Smooth muscle cell of the brain vasculature (primary cell): Measurements from ENCODE around the gene SEMG2.

Experiments
- DNase-seq: peaks from one replicate; pipeline ENCODE4 v3.0.0-alpha.2; 2012; ENCODE audit warnings: low read depth, low spot score

Gene SEMG2

DNA sequence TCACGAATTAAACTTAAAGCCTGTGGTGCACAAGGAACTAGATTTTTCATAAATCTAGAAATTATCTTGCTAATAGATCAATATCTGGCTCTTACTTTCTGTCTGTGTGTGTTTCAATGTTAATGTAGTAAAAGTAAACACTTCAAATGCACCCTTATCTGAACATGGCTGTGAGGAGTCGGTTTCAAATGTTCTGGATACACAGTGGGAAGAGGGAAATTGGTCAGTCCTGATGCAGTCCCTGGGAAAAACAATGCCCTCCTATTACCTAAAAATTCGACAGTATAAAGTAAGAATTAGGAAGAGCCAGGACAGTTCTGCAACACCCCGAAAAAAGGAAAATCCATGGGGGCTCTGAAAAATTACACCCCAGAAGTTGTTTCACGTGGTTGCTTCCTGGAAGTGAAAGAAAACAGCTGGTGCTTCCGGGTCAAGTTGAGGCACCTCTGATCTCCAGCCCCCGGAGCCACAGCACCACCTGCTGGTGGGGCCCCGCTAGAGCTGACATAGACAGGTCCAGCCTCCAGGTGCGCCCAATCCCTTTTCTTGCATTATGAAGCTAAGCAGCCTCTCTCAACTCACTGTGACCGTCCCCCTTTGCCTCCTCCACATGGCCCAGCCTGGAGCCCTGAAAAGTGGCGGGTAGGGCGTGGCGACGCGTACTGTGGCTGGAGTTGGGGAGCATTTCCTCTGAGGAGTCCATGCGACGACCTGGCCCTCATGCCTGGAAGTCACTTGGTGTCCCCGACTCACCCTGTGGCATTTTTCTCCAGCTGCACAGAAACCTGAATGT lies 8.3 kb downstream of the SEMG2 start:
- DNase-seq, result no peak

DNA sequence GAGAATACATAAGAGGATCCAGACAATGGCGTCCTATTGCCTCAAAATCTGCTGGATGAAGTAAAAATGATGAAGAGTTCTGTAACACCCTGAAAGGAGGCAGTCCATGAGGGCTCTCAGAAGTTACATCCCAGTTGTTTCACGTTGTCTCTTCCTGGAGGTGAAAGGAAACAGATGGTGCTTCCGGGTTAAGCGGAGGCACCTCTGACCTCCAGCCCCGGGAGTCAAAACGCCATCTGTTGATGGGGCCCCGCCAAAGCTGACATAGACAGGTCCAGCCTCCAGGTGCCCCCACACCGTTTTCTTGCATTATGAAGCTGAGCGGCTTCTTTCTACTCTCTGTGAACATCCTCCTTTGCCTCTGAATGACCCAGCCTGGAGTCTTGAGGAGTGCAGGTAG lies 9.5 kb downstream of the SEMG2 start:
- no peak for DNase-seq

DNA sequence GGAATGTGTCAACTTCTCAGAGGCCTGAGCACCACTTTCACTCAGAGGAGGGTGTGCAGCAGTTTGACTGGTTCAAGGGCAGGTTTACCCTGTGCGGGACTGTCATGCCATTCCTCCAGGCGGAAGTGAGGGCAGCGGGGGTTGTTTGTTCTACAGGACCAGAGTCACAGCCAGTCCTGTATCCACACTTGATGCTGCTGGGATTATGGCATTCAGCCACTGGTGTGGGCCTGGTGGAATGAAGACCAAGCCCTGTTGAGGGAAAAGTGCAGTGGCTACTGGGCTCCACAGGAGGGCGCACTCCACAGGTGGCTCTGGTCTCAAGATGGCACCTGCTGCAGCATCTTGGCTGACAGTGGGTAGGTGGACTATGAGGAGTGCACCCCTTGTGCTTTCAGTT lies 14.8 kb downstream of the SEMG2 start:
- no peak for DNase-seq

DNA sequence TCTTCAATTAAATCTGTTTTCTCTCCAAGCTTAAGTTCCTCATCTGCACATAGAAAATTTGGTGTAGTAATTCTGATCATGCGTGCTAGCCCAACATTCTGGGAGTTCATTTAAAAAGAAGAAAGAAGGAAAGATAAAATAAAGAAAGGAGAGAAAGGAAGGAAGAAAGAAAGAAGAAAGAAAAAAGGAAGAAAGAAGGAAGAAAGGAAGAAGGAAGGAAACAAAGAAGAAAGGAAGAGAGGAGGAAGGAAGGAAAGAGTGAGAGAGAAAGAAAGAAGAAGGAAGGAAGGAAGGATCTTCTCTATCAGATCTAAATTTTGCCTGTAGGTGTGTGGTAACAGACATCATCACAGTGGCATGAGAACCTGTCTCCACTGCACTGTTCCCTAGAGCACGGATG lies 17.0 kb downstream of the SEMG2 start:
- no peak for DNase-seq

DNA sequence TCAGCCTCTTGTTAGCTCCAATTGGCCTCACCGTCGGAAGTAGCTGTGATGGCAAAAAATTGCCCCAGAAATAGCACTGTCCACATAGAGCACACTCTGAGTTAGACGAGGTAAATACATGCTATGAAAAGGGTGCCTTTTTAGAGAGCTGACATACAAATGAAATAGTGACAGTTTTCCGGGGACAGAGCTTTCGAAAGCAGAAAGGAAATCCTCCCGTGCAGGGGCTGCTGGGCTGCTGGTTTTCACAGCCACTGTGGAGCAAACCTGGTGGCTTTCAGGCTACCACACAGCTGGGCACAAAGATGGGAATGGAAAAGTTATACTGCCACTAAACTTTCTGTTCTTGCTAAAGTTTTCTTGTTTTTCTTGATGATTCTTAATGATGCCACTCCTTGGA lies 24.9 kb downstream of the SEMG2 start:
- DNase-seq, result no peak

DNA sequence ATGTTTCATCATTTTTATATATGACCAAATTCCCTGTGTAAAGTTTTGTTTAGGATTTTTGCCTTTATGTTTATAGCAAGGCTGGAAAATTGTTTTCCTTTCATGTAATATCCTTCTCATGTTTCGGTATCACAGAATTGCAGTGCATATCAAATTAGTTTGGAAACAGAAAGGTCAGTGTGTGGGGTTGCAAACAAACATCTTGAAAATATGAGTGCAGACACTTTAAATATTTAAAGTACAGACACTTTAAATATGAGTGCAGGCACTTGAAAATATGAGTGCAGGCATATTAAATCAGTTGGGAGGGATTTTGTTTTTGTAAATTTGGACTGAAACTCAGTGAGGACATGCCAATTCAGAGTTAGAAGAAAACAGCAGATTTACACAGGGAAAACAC lies 26.7 kb downstream of the SEMG2 start:
- DNase-seq, result no peak

DNA sequence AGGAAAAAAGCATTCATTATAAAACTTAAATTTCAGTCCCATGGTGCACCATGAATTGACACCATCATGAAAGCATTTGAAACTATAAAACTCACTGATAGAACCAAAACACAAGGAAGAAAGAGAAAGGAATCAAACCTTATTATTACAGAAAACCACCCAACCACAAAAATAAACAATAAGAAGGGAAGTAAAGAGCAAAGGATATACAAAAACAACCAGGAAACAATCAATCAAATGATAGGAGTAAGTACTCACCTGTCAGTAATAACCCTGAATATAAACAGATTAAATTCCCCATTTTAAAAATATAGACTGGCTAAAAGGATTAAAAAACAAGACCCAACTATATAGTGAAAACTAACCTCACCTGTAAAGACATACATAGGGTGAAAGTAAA lies 27.4 kb downstream of the SEMG2 start:
- DNase-seq, result no peak

DNA sequence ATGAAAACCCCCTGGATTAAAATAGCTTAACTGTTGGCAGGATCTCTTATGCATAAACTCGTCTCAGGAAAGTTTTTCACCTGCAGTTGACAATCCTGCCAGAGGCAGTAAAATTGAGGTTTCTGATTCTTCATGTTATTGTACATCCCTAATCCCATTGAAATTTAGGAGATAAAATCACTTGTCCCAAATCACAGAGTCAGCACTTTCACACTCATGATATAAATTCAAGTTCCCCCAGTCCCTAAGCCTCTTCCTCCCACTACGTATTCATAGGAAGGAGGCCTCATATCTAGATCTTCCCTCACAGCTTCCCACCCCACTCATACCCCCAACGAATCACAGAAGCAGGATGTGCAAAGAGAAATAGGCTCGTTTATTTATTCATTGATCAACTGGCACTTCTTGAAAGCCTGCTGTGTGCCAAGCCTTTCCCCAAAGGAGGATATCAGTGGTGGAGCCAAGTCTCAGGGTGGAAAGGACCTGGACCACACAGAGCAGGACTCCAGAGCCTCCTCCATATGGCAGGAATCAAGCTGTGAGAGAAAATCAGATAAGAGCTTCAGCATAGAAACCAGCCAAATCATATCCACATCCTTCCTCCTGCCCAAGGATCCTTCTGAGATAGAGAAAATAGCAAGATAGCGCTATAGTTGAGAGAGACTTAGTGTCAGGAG lies 30.8 kb downstream of the SEMG2 start:
- no peak for DNase-seq

DNA sequence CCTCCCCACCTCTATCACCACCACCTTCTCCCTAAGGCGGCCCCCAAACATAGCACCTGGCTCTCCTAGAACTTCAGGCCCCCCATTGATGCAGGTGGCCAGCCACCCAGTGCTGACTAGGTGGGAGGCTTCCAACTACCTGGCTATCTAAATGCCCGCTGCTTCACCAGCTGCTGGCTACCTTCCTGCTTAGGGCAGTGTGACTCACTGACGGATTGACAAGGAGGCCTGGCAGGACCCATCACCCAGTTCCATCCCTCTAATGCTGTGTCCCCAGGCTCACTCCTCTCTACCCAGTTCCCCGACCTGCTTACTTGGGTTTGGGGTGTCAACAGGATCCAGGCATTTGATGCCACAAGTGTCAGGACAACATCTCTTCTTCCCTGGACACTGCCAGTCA lies 32.1 kb downstream of the SEMG2 start:
- DNase-seq, result no peak

DNA sequence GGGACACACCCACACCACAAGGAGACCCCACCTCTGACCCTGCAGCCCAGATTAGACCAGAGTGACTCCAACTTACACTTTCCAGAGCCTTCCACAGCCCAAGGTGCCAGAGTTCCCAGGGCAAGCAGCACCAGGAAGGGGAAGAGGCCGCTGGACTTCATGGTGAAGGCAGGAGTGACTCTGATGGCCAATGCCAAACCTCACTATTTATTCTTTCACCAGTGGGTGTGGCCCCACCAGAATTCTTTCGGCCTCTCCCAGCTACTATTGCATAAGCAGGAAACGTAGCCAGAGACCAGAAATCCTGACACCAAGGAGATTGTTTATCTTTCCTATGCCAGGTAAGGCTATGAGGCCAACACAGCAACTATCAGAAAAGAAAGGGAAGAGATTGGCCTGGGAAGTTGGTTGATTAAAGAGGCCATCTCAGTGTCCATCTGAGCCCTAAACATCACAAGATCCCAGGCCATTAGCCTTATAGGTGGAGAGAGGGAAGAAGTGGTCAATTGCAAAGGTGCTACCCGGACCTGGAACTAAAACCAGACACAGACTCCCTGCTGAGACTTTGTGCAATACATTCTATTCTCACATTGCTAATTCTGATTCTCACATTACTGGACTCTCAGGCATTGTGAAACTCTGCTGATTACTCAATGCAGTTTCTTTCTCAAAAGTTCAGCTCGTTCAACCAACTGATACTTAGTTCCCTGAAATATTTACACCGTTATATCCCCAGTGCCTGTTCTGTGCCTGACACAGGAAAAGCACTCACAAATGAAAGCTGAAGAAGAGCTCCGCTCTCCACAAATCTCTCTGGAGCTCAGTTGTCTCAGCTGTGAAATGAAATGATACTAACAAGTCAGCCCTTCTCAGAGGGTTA lies 33.5 kb downstream of the SEMG2 start, which contains the start of gene SLPI:
Gene SLPI (minus strand): TSS at position 182 of the 880 bp plus-strand sequence. CDS start 21 bp downstream, at position 161.
- no peak for DNase-seq

DNA sequence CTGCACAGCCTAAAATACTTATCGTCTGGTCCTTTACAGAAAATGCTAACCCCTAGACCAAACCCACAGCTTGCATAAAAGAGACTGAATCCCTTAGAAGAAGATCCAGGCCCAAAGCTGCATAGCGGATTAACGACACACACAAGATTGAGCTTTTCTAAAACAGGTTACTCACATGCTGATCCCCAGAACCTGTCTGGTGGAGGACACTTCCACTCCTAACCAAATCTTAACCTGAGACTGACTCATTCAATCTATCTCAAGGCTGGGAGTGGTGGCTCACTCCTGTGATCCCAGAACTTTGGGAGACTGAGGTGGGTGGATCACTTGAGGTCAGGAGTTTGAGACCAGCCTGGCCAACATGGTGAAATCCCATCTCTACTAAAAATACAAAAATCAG lies 36.0 kb downstream of the SEMG2 start:
- DNase-seq, result no peak

DNA sequence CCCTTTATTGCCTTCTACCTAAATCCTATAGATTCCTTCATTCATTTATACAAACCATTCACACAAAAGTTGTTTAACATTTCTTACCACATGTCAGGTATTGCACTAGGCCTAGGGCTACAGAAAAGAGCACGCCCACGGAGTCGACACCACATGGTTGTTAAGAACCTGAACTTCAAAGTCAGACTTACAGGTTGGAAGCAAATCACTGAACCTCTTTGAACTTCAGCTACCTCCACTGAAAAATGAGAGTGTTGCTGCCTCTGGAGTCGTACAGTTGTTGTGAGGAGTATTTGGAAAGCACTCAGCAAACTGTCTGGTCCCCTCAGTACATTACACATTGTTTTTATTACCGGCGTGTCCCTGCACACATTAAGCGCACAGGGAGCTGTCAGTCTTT lies 36.5 kb downstream of the SEMG2 start:
- DNase-seq, result no peak

DNA sequence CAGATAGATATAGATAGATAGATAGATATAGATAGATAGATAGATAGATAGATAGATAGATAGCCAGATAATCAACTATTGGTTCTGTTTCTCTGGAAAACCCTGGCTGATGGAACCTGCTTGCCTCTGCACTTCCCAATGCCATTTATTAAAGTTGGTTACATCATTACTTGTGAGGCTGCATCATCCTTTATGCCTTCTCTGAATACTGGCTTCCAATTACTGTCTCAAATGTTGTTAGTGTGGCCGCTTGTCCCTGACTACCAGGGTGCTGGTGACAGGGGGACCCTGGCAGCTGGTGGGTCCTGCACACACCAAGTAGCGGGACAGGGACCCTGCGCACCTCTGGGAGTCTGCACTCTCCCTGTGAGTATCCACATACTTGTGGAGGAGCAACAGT lies 37.1 kb downstream of the SEMG2 start:
- DNase-seq, result no peak

DNA sequence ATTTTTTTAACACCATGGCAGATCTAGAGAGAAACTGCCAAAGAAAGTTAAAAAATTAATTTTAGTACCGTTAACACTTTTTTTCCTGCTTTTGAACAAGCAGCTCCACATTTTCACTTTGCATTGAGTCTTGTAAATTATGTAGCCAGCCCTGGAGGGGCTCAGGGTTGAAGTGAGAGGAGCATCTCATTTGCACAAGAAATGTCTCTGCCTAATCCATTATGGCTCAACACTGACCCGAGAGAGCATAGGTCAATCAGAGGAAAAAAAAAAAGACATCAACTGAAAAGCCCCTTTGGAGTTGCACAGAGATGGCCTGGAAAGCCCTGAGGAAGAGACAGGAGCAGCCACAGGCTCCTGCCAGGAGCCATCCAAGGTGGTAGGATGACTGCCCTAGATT lies 37.5 kb downstream of the SEMG2 start:
- DNase-seq, result no peak

DNA sequence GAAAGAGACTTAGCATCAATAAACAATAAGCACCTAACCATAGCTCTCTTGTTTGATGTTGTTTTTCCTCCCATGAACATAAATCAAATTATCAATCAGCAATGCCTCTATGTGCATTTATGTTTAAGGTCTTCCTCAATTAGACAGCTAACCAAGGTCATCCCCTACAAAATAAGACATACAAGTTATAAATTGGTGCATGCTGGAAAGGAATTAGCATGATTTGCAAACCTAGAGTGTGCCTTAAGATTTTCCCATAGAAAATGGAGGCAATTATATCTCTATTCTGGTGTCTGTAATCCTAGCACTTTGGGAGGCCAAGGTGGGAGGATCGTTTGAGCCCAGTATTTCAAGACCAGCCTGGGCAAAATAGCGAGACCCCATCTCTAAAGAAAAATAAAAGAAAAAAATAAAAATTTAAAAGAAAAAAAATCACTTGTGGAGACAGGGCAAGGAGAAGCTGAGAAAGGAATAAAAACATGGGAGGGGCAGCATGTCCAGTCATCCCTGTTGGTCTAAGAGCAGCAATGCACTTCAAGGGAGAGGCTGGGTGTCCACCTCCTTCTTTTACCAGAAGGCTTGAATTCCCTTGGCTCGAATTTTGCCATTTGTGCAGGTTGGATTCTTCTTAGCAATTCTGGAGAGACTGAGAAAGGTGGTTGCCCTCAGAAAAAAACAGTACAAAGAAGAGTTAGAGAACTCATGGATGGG lies 42.5 kb downstream of the SEMG2 start:
- DNase-seq, result no peak

DNA sequence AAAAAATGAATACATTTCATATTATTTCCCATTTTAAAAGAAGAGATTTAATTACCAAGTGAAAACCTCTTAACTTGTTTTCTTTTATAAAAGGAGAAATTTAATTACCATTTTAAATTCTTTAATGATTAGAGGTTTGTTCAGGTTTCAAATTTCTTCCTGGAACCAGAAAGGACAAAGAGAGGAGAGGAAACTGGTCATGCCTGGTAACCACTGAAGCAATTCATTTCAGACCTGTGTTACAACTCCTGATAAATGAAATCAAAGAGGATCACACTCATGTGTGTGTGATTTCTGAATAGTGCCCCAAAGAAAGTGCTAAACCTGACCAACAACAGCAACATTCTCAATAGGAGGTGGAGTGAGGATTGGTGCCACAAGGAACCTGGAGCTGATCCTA lies 45.8 kb downstream of the SEMG2 start:
- no peak for DNase-seq

DNA sequence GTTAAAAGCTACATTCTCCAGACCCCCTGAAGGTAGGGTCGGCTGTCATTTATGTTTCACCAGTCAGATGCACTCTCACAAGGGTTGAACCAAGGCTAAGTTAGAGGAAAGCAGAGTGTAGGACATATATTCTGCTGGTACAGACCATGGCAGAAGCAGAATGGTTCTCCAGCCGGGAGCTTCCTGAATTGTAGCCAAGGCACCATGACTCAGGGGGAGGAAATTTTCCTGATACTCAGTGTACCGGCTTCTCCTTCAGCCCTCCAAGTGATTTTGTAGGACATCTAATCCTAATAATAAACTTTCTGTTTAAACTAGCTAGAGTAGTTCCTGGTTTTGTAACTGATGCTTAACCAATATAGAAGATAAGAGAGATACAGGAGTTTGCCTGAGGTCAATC lies 47.4 kb downstream of the SEMG2 start:
- DNase-seq, result no peak

DNA sequence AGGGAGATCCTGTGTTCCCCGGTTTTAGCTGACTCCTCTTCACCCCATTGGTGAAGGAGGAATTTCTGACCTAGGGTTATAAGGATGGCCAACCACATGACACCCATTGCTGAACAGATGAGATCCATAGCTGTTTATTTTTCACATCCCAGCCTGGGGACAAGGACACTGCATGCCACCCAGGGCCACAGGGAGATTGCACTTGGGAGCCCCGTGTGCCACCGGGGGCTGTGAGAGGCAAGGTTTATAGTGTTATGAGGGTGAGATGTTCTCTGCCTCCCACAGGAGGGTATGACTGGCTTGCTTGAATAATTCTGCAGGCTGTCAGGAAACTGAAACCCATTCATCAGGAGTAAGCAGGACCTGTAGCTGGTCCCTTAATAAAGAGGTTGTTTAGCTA lies 47.9 kb downstream of the SEMG2 start:
- DNase-seq, result no peak

DNA sequence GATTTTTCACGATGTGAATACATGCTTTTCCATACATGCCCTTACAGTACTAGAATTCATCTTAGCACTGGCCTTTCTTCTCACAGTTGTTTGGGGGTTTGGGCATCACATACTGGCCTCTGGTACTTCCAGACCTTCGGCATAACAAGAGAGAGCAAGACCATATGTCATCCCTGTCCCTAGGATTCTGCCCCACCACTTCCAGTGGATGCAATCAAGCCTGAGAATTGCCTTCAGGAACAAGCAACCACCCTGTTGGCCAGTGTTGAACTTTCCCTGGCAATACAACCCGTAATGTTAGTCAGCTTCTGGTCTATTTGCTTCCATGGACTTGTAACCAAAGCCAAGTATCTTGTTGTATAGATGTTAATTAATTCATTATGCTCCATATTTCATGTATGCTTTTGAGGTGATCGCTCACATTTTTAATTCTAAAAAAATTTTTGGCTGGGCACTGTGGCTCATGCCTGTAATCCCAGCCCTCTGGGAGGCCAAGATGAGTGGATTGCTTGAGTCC lies 48.6 kb downstream of the SEMG2 start:
- no peak for DNase-seq
